ENCODE results near the gene NMT1. TPM values are rescaled to one million over a fixed set of nuclear protein-coding genes. Genes with fewer than 3 reads are reported as not detected.
A peak's percentile ranks its signal among the peaks of the same experiment; 100 is the strongest.

The NMT1 gene
- total RNA-seq, 3 donors from 2014 or later (not counting 1 experiment from before 2014, with no cell fraction given) = 56.6 to 94.7 (median 77.6) TPM

DNA sequence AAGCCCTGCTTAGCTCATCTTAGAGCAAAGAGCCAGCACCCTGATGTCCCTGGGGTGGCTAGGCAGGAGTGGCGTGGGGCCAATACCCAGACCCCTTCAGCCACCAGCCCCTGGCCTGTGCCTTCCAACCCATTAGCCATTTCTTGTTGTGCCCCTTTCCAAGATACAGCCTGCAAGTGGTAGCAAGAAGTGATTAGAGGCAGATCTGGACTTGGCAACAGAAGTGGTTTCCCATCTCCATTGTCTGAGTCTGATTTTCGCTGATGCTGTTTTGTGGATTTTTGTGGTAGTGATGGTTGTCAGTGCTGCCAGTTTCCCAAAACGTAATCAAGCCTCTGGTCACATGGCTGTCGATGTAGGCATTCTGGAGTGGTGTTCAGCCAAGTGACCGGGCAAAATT lies 45.5 kb downstream of the NMT1 start:
- Histone ChIP-seq H3K36me3 (ENCODE audit: control insufficient read depth, insufficient read depth, low read length) (peaks cover 57% of the 10 kb centered on the region), H3K27me3 (ENCODE audit: control insufficient read depth, insufficient read depth, low read length) (no peaks in the 10 kb centered on the region), H3K4me1 (ENCODE audit: control insufficient read depth, insufficient read depth, low read length) (no peaks in the 10 kb centered on the region), H3K27ac (ENCODE audit: low read length) (no peak overlapping the region), H3K4me3 (ENCODE audit: low read length) (no peak overlapping the region), H3K9me3 (ENCODE audit: control insufficient read depth, insufficient read depth, low read length) (no peaks in the 10 kb centered on the region)
- Mint-ChIP-seq H3K27ac (peak overlapping the region in 1 of 2 donors; percentile 27), H3K36me3 (no peaks in the 10 kb centered on the region), H3K9me3 (no peaks in the 10 kb centered on the region), H3K4me1 (peaks cover 0 to 6% of the 10 kb centered on the region in 2 donors), H3K27me3 (ENCODE audit: low read depth in 2 of 2) (no peaks in the 10 kb centered on the region), H3K4me3 (no peak overlapping the region)
- TF ChIP-seq, protein P1, sequence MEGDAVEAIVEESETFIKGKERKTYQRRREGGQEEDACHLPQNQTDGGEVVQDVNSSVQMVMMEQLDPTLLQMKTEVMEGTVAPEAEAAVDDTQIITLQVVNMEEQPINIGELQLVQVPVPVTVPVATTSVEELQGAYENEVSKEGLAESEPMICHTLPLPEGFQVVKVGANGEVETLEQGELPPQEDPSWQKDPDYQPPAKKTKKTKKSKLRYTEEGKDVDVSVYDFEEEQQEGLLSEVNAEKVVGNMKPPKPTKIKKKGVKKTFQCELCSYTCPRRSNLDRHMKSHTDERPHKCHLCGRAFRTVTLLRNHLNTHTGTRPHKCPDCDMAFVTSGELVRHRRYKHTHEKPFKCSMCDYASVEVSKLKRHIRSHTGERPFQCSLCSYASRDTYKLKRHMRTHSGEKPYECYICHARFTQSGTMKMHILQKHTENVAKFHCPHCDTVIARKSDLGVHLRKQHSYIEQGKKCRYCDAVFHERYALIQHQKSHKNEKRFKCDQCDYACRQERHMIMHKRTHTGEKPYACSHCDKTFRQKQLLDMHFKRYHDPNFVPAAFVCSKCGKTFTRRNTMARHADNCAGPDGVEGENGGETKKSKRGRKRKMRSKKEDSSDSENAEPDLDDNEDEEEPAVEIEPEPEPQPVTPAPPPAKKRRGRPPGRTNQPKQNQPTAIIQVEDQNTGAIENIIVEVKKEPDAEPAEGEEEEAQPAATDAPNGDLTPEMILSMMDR (IDR thresholded peaks at IDR 0.05) = no peak
- ATAC-seq (no peak), DNase-seq (no peak)
- intact Hi-C loops (cut with micrococcal nuclease) = no loop called here
- WGBS (ENCODE audit: insufficient coverage) = 97% methylated on average over 5 of the region's 5 CpGs

DNA sequence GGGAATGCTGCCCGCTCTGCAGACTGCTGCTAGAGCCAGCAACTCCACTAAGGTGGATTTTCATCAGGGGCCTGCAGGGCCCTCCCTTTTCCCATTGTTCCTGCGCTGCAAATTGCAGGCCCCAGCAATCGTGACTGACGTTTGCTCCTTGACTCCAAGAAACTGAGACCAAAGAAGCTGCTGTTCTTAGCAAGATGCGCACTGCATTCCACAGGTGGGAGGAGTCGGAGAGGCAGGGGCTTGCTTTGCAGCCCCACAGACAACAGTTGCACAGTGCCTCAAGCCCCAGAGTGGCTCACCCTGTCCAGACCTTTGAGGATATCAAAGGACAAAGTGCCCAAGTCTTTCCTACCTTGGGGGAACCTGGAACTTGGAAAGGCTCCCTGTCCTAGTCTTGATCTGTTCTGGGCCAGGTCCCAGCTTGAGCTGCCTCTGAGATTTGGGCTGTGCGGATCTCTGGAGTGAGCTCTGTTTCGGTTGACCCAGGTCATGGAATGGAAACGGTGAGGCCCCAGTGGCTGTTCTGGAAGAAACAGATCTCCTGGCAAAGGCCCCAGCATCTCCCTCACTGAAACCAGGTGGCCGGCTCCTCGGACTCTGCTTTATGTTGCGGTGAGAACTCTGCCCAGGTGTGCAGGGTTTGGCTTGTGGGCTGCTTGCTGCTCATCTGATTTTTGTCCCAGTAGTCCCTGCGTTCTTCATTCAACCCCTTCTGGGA lies 46.3 kb downstream of the NMT1 start:
- 96% methylated on average over 13 of the region's 13 CpGs for WGBS (ENCODE audit: insufficient coverage)
- Mint-ChIP-seq H3K9me3 (no peaks in the 10 kb centered on the region), H3K36me3 (no peaks in the 10 kb centered on the region), H3K4me3 (no peak overlapping the region), H3K27me3 (ENCODE audit: low read depth in 2 of 2) (no peaks in the 10 kb centered on the region), H3K27ac (no peak overlapping the region), H3K4me1 (peaks cover 0 to 6% of the 10 kb centered on the region in 2 donors)
- DNase-seq (no peak), ATAC-seq (no peak)
- H3K27me3 ChIP-seq (ENCODE audit: control insufficient read depth, insufficient read depth, low read length) = no peaks in the 10 kb centered on the region
- TF ChIP-seq, protein P1 (IDR thresholded peaks at IDR 0.05) = no peak
- no peak overlapping the region for H3K27ac ChIP-seq (ENCODE audit: low read length)
- no peak overlapping the region for H3K4me3 ChIP-seq (ENCODE audit: low read length)
- peaks cover 48% of the 10 kb centered on the region for H3K36me3 ChIP-seq (ENCODE audit: control insufficient read depth, insufficient read depth, low read length)
- no peaks in the 10 kb centered on the region for H3K4me1 ChIP-seq (ENCODE audit: control insufficient read depth, insufficient read depth, low read length)
- no peaks in the 10 kb centered on the region for H3K9me3 ChIP-seq (ENCODE audit: control insufficient read depth, insufficient read depth, low read length)
- intact Hi-C loops (cut with micrococcal nuclease) = no loop called here

DNA sequence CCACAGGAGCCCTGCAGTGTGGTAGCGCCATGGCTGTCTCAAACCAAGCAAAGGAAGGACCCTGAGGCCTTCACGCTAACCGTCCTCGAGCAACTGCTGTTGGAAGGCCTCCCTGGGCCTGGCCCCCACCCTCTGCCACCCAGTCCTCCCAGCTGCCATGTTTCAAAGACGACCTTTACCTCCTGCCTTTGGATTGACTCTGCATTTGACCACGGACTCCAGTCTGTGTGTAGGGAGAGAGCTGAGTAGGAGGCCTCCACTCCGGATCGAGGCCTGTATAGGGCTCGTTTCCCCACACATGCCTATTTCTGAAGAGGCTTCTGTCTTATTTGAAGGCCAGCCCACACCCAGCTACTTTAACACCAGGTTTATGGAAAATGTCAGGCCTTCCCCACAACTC lies 46.9 kb downstream of the NMT1 start:
- TF ChIP-seq, protein P1 (IDR thresholded peaks at IDR 0.05) = no peak
- H3K27ac Mint-ChIP-seq = no peak overlapping the region
- no peaks in the 10 kb centered on the region for H3K4me1 ChIP-seq (ENCODE audit: control insufficient read depth, insufficient read depth, low read length)
- no peaks in the 10 kb centered on the region for H3K9me3 Mint-ChIP-seq
- no peak for ATAC-seq
- peaks cover 42% of the 10 kb centered on the region for H3K36me3 ChIP-seq (ENCODE audit: control insufficient read depth, insufficient read depth, low read length)
- no peaks in the 10 kb centered on the region for H3K36me3 Mint-ChIP-seq
- H3K27me3 ChIP-seq (ENCODE audit: control insufficient read depth, insufficient read depth, low read length) = no peaks in the 10 kb centered on the region
- no peak for DNase-seq
- no peak overlapping the region for H3K27ac ChIP-seq (ENCODE audit: low read length)
- no peak overlapping the region for H3K4me3 ChIP-seq (ENCODE audit: low read length)
- no peak overlapping the region for H3K4me3 Mint-ChIP-seq
- H3K9me3 ChIP-seq (ENCODE audit: control insufficient read depth, insufficient read depth, low read length) = no peaks in the 10 kb centered on the region
- no peaks in the 10 kb centered on the region for H3K27me3 Mint-ChIP-seq (ENCODE audit: low read depth in 2 of 2)
- 89% methylated on average over 9 of the region's 9 CpGs for WGBS (ENCODE audit: insufficient coverage)
- intact Hi-C loops (cut with micrococcal nuclease) = no loop called here
- H3K4me1 Mint-ChIP-seq = peaks cover 0 to 6% of the 10 kb centered on the region in 2 donors

All from natural killer cell (primary cell).